SKM-1 (cell line): ENCODE data around the gene H6PD.

Source experiments
- DNase-seq: peaks from one replicate; lab custom pipeline; 2025; ENCODE audit not compliant: unreplicated experiment; lab: John Stamatoyannopoulos, UW

H6PD gene, protein sequence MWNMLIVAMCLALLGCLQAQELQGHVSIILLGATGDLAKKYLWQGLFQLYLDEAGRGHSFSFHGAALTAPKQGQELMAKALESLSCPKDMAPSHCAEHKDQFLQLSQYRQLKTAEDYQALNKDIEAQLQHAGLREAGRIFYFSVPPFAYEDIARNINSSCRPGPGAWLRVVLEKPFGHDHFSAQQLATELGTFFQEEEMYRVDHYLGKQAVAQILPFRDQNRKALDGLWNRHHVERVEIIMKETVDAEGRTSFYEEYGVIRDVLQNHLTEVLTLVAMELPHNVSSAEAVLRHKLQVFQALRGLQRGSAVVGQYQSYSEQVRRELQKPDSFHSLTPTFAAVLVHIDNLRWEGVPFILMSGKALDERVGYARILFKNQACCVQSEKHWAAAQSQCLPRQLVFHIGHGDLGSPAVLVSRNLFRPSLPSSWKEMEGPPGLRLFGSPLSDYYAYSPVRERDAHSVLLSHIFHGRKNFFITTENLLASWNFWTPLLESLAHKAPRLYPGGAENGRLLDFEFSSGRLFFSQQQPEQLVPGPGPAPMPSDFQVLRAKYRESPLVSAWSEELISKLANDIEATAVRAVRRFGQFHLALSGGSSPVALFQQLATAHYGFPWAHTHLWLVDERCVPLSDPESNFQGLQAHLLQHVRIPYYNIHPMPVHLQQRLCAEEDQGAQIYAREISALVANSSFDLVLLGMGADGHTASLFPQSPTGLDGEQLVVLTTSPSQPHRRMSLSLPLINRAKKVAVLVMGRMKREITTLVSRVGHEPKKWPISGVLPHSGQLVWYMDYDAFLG

DNA sequence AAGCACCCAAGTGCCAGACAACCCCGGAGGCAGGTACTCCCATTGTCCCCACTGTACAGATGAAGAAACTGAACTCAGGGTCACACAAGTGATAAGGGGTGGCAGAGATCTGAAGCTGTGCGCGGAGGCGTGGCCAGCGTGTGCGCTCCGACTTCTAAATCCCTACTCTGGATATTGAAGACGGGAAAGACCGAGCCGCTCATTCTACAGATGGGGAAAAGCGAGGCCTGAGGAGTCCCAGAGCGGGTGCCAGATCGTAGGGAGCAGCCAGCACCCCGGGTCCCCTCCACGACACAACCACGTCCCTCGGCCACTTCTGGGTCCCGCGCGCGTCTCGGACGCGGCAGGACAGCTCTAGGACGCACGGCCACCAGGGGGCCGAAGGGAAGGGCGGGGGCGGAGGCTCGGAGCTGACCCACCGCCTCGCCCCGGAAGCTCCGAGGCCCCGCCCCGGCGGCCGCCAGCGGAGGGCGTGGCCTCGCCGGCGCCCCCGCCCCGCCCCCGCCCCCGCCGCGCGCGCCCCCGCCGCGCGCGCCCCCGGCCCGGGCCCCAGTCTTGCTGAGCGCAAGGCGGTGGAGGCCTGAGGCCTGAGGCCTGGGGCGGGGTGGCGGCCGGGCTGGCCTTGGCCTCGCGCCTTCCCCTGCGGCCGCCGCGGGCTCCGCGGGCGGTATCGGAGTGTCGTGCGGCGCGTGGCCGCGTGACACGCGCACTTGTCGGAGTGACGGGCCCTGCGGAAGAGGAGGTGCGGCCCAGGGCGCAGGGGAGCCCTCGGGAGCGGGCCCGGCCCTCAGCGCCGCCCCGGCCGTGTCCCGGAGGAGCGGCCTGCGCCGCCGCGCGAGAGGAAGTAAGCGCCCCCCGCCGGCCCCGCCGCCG is at the start of gene H6PD:
TSS of gene H6PD (plus strand) at position 552 of the 873 bp plus-strand sequence. CDS start 10,161 bp downstream, outside the sequence.
- DNase-seq = peak; percentile 66

DNA sequence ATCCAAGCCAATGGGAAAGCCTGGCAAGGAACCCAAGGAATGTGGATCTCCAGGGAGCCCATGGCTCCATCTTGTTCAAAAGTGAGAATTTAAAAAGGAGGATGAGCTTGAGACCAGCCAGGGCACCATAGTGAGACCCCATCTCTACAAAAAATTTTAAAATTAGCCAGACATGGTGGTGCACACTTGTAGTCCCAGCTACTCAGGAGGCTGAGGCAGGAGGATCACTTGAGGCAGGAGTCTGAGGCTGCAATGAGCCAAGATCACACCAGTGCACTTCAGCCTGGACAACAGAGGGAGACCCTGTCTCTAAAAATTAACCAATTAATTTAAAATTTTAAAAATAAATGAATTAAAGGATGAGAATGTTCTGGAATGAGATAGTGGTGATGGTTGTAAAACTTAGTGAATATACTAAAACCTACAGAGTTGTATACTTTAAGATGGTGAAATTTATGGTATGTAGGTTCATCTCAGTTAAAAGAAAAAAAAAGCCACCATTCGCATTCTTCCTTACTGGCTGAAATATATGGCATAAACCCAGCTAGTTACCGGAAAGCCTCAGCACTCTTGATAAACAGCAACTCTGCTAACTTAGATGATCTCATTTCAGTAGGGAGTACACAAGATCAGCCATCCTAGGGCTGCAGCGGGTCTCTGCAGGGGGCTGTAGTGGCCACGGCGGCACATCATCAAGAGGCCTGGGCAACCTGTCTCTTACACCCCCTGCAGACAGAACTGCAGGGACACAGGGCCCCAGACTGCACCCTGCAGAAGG is 48.3 kb upstream of the H6PD start:
- no peak for DNase-seq

DNA sequence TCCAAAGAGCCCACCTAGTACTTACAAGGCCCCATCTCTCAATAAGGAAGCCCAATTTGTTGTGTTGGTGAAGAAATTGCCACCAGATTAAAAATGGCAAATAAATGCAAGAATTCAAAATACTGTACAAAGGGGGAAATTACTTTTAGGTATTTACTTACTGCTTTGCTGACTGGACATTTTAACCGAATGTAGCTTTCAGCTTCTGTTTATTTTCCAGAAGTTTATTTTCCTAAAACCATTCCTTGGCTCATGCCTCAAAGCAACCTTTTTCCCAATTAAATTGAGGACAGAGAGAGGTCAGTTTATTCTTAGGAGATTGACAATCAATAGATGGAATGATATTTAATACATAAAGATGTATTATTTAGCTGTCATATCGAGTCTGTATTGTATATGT is 47.6 kb upstream of the H6PD start:
- no peak for DNase-seq

DNA sequence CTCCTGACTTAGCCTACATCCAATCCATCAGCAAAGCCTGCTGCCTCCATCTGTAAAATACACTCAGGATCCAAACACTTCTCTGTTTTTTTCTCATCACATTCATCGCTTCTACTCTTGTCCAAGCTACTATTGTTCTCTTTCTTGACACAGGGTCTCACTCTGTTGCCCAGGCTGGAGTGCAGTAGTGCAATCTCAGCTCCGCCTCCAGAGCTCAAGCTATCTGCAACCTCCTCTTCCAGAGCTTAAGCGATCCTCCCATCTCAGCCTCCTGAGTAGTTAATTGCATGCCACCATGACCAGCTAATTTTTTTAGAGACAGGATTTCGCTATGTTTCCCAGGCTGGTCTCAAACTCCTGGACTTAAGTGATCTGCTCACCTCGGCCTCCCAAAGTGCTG is 44.3 kb upstream of the H6PD start:
- DNase-seq = no peak

DNA sequence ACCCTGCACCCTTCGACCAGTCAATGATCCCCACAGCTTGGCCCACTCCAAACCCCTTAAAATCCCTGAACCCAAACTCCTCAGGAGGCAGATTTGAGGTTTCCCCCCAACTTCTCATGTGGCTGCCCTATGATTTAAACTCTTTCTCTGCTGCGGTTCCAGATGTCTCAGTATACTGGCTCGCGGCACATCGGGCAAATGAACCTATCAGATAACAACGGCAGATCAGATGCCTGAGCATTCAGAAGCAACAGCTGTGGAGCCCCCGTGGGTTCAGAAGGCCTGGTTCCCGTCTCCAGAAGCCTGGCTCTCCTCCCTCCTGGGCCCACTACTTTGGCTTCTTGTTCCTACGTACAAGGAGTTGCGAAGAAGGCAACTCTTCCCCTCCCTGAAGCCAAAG is 43.3 kb upstream of the H6PD start:
- DNase-seq = no peak

DNA sequence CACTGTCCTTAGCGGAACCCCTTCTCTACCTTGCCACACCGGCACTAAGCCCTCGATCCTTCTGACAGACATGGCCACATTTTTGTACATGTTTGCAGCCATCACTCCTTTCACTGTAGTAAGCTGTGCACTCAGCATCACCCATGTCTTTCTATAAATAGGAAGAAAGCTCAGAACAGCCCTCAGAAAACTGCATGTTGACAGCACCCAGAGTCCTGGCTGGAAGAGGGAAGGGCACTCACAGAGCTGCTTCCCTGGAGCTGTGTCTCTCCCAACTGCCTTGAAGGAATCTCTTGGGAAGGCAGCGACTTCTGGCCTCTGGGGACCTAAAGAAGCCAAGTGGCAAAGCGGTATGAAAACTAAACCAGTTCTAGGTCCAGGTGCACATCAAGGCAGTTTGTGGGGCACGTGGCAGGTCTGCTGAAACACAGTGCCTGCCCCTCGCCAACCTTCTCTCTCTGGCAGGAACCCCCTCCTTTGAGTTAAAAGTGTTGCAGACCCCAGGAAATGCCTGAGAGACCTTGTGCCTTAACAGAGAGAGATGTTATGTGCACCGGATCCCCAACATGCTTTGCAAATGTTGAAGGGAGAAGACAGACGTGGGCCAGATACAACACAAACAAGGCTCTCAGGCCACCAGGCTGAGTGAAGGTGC is 41.9 kb upstream of the H6PD start:
- no peak for DNase-seq

DNA sequence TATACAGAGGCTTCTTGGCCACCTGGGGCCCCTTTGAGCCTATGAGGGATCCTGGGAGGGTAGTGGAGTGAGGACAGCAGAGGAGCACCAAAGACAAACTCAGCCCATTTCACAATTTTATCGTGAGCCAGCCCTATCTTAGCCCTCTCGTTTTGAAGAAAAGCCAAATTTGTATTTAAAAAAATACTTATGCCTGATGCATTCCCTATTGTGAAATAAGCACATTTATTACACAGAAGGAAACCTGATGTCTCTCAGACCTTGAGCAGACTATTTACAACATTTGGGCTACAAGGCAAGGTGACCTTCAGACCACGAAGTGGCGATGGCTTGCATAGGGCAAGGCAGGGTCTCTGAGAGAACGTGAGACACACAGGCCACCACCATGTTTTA is 41.3 kb upstream of the H6PD start:
- DNase-seq = no peak

DNA sequence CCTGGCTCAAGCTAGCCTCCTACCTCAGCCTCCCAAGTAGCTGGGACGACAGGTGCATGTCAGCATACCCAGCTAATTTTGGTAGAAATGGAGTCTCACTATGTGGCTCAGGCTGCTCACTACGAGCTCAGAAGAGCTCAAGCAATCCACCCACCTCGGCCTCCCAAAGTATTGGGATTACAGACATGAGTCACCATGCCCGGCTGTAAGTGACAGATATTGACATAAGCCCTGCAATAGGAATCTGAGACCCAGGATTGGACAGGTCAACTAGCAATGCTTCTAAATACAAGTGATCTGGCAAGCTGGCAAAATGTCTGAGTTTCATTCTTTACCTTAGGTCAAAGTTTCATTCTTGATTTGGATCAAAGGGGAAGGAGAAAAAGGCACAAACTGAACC is 40.5 kb upstream of the H6PD start:
- DNase-seq = no peak

DNA sequence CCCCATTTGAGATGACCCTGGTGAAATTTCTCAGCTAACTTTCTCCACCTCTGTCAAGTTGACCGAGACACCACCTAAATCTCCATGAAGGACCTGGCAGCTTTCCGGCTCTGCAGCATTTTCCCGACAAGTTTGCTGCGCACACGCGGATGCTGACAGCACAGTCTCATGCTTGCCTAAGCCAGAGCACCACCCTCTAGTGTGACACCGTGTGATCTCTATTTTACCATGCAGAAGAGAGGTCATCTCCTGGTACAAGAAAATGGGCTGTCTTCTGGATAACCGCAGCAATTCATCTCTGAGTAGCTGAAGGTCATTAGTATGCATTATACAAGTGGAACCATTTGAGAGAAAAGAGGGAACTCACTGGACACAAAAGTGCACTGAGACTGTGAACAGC is 38.9 kb upstream of the H6PD start:
- DNase-seq = no peak

DNA sequence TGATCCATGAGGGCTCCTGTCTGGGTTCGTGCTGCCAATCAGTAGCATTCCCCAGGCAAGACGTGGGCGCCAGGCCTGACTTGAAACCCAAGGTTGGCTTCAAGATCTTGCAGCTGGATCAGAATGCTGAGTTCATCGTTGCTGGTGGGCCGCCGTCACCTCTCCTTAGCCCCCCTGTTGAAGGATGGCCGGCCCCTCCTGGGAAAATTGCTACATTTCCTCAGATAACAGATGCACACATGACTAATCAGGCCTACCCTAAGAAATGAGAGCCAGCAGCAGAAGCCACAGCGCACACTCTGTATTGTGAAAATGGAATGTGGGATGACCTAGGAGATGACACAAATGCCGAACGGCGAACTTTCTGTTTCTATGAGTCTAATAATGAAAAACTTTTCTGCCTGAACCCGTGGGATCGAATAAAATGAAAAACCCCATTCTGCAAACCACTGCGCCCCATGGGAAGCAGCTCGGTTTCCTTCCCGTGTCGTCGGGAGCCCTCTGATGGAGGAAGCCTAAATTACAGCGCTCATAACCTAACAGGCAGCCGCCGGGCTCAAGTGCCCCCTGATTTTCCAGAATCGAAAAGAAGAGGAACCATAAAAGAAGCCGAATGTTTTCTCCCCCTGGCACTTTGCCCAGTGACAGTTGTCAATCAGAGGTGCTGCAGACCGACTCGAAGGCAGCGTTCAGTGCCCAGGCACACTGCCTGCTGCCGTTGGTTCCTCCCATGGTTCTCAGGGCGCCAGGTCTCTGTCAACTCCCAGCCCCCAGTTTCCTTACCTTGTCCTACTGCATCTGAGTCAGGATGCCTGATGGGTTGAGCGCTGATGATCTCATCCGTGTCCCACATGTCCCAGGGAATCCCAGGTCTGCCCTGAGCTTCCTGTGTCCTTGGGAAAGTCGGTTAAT is 38.2 kb upstream of the H6PD start:
- DNase-seq = peak; percentile 32

DNA sequence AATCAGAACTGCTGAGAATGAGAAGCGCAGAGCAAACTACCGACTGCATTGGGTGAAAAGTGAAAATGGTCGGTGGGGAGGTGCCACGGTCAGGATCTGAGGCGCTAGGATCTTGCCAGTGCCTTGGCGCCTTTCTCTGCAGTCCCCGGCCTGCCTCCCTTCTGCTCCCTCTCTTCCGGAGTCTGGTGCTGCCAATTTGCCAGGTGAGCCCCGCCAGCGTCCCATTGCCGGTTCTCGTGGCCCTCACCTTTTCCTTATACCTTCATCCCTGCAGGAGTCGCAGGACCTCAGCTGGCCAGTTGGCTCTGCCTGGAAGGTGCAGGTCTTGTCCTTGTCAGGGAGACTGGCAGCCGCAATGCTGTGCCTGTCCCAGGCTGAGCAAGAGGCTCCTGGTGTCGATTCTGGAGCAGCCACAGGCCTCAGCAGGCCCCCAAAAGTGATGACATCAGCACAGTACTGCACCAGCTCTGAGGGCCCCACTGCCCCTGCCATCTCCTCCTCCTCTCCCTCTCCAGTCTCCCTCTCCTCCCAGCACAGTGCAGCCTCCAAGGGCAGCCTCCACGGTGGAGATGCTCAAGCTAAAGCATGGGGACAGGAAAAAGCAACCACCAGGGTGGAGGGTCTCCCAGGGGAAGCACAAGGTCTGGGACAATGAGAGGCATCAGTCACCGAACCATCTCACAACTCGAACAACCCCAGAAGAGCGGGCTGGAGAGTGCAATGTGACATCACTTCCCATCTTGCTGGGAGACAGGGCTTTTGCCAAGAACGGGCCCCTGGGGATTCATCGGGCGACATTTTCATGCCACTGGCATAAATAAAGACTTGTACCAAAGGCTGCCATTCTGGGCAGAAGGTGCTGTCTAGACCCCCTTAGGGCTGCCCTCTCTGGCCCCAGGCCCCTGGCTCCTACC is 37.1 kb upstream of the H6PD start:
- no peak for DNase-seq

DNA sequence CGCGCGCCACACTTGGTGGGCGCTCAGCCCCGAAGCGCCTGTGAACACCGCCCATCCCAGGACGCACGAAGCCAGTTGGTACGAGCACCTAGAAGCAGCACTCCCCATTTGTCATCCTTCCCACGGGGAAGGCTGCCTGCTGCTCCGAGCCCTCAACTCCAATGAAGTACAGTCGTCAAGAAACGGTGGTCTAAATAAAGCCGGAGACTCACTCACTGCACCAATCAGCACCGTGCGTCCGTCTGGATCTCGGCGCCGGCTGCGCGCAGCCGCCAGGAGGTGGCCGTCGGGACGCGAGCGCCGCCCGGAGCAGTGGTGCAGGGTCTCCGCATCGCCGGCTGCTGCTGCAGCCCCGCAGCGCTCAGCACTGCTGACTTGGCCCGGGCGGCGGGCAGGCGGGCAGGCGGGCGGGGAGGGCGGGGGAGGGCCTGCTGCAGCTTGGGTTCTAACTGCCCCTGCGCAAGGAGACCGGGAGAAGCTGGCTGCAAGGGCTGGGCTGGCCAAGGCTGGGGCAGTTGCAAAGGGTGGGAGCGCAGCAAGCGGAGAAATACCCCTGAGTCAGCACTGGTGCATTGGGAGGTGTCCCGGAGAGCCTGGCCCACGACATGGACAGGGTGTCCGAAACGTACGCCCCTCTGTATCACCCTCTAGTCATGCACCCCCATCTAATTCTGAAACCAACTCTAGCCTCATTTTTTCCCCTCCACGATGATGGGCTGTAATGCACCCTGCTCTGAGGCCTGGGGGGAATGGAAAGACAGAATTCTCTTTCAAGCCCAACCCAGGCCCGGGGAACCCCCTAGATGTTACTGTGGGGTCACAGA is 35.8 kb upstream of the H6PD start:
- no peak for DNase-seq

DNA sequence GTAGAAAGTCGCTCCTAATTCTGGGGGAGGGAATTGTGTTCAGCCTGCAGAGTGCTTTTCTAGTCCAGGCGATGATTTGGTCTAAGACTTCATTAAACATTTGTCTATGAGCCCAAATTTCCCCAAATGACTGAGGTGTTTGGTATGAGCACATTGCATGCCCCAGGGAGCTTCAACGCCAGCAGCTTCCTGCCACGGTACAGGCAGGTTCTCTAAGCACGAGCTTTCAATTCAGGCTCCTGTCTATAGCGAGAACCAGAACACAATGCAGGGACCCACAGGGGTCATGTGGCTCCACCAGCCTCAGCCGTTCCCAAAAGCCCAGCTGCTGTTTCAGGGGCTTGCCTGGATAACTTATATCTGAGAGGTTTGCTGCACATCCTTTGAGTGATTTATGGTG is 34.1 kb upstream of the H6PD start:
- DNase-seq = no peak

DNA sequence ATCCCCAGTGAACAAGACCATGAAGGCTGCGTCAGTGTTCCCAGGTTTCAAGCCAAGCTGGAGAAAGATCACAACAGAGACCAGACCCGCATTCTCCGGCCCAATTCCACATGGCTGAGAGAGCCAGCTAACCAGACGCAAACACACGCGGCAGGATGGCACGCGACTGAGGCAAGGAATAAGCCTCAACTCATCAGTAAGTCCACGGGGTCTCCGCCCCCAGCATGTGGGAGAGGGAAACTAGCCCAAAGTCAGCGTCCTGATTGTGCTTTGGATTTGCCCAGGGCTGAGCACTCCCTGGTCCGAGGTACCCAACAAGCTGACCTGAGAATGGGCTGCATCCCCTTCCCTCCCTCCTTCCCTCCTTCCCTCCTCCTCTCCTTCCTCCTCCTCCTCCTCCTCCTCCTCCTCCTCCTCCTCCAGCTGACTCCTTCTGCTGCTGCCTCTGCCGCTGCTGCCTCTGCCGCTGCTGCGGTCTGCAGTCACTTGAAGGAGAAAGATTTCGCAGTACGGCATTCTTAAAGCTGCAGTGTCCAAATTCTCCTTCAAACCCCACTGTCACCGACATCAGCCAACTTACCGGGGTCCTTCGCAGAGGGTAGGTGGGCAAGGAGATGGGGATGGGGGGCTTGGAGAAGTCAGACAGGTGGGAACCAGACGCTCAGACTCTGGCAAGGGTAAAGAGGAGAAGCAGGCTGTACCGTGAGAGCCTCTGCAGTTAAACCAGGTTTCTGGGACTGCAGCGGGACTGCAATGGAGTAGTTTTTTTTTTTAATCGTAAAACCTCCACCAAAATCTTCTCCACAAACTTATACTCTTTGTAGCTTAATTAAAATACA is 33.0 kb upstream of the H6PD start:
- DNase-seq = no peak

DNA sequence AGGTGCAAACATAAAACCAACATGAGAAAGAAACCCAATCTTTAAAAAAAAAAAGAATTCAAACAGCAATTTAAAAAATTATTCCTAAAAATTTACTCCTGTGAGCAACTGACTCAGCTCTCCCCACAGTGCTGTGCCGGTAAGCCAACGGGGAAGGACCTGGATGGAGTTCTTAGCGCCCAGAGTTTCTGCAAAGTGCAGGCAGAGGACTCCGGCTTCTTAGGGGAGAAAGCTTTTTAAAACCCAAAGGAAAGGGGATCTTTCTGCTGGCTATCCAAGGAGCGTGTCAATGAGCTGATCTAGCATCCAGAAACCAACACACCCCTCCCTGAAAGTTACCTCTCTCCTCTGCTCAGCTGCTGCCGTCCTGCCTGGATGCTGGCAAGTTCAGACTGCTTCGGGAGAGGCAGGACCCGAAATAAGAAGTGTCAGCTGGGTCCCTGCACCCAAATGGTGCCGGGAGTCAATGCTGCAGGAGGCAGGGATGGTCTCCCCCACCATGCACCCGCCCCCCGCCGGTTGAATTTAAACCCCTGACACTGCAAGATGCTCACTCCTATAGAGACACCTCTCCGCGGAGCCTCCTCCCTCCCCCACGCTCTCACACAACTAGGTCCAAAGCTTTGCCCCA is 32.2 kb upstream of the H6PD start:
- DNase-seq = no peak

DNA sequence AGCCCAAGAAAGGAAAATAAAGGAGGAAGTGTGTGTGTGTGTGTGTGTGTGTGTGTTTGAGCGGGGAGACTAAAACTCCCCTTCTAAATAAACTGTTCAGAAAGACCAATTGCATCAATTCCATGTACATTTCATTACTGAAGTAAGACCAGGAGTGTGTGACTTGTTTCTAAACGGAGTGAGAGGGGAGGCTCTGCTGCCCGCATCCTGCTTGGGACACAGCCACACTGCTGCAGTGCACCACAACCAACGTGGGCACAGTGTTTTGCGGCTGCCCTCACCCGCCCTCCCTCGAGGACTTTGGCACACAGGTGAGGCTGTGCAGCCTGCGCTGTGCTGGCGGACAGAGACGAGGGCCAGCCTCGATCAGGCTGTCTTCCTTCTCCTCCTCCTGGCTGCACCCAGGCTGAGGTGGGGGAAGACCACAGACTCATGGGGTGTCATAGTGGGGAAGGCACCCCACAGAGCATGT is 31.0 kb upstream of the H6PD start:
- DNase-seq = no peak
